Fibroblast of pulmonary artery (primary cell): Measurements from ENCODE around the gene SLC9A3.
"Not testable (repeated sequence)": the region's sequence is repeated elsewhere in the genome, so short reads cannot be mapped to it uniquely, and the experiment has no call there.

ENCODE experiments used
- DNase-seq: peaks from one replicate; pipeline ENCODE4 v3.0.0-alpha.2; 2010; ENCODE audit warnings: low read depth
- H3K4me3 ChIP-seq: replicated peaks from 2 replicates; pipeline ENCODE4 v1.5.1; 2011; ENCODE audit warnings: low read depth, mild to moderate bottlenecking, control low read depth, low read length, moderate library complexity
- CTCF ChIP-seq: IDR thresholded peaks from 2 replicates; pipeline ENCODE4 v1.5.1; 2011; ENCODE audit warnings: mild to moderate bottlenecking, control low read depth, low read length, inconsistent platforms; ENCODE audit errors: missing control alignments

Gene SLC9A3

DNA sequence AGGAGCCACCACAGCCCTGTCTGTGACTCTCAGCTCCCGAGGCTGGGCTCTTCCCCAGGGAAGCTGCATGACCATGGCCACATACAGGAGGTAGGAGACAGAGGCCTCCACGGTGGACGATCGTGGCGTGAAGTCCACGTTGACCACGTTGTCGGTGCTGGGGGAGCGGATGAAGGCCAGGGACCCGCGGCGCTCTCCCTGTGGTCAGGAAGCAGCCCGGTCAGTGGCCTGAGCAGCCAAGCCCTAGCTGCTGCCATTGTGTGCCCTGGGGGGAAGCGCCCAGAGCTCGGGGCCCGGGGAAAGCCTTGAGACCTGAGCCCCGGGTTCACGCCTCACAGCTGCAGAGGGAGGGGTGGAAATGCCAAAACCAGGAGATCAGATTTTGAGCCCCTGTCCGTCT lies 47.0 kb downstream of the SLC9A3 start:
- DNase-seq = no peak
- TF ChIP-seq CTCF = no peak
- no peak overlapping the region for H3K4me3 ChIP-seq

GRCh38 chr5:476814-477175 lies 47.5 kb downstream of the SLC9A3 start:
- no peak for DNase-seq

GRCh38 chr5:476102-476813 lies 48.0 kb downstream of the SLC9A3 start:
- H3K4me3 ChIP-seq = no peak overlapping the region
- no peak for DNase-seq
- TF ChIP-seq CTCF = no peak

More at GRCh38 chr5:476814-477175, 47.5 kb downstream of the SLC9A3 start:
- H3K4me3 ChIP-seq = no peak overlapping the region
- TF ChIP-seq CTCF = no peak

DNA sequence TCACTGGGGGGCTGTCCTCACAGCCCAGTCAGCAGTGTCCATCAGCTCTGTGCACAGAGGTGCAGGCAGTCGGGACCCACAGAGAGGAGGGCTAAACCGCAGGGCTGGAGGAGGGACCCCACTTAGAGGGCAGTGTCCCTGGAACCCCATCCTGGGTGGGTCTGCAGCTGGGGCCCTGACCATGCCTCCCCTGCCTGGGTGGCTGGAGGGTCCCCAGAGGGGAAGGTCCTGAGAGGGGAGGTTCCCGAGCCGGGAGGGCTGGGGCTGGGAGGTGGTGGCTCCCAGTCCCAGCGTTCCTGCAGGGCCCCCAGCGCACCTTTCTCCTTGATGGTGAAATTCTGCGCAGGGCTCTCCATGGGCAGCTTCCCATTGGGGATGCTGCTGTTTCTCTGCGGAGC lies 48.5 kb downstream of the SLC9A3 start:
- TF ChIP-seq CTCF = no peak
- no peak for DNase-seq
- no peak overlapping the region for H3K4me3 ChIP-seq

DNA sequence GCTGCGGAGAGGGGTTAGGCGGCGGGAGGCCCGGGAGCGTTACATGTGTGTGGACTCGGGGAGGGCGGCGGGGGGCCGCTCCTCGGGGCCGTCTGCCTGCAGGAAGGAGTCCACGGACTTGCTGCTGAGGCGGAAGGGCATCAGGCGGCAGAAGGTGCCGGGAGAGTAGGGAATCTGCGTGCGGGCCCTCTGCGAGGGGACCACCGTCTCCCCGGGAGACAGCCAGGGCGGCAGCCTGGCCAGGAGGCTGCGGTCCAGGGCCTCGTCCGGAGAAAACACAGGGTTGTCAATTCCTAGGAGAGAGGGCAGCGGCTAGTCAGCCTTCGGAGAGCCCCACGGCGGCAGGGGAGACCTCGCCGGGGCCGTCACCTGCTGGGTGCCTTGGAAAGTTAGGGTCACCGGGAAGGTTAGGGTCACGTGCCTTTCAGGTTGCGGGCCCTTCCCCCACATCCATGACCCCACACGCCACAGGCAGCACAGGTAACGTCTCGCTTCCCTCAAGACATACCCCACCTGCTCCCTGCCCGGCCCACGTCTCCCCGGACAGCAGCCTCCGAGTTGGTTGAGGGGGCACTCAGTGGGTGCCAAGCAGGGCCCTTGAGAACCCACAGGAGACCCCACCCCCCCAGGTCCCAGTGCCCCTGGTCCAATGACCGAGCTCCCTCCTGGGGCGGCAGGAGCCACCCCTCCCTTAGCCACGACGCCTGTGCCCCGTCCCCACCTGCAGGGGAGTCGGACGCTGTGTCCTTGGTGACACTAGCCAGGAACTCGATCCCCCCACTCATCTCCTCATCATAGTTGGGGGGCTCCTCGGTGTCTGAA lies 49.2 kb downstream of the SLC9A3 start:
- DNase-seq = peak; percentile 12
- TF ChIP-seq CTCF = no peak
- peak overlapping the region; percentile 43 for H3K4me3 ChIP-seq

DNA sequence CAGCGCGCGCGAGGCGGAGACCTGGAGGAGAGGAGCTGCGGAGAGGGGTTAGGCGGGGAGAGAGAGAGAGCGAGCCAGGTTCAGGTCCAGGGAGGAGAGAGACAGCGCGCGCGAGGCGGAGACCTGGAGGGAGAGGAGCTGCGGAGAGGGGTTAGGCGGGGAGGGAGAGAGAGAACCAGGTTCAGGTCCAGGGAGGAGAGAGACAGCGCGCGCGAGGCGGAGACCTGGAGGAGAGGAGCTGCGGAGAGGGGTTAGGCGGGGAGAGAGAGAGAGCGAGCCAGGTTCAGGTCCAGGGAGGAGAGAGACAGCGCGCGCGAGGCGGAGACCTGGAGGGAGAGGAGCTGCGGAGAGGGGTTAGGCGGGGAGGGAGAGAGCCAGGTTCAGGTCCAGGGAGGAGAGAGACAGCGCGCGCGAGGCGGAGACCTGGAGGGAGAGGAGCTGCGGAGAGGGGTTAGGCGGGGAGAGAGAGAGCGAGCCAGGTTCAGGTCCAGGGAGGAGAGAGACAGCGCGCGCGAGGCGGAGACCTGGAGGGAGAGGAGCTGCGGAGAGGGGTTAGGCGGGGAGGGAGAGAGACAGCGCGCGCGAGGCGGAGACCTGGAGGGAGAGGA lies 49.9 kb downstream of the SLC9A3 start:
- not testable (repeated sequence) for DNase-seq
- peak overlapping the region; percentile 71 for H3K4me3 ChIP-seq

- peak; percentile 39 for DNase-seq
- TF ChIP-seq CTCF = no peak
- H3K4me3 ChIP-seq = peak overlapping the region; percentile 71
These were observed 50.6 kb downstream of the SLC9A3 start for GRCh38 chr5:473551-474192.
